HEK293 (cell line): ENCODE data around the gene INF2.
"Not testable (repeated sequence)": the region's sequence is repeated elsewhere in the genome, so short reads cannot be mapped to it uniquely, and the experiment has no call there.

Experiments
- CTCF ChIA-PET: fragments of 350-600 bp; formaldehyde crosslinking; extraction: SDS; loops from one replicate; lab custom pipeline; 2021; ENCODE audit warnings: antibody characterized with exemption; lab: Yijun Ruan, JAX
- POLR2A ChIA-PET: fragments of 300-600 bp; formaldehyde crosslinking; extraction: SDS; loops from one replicate; lab custom pipeline; 2020; ENCODE audit warnings: antibody characterized with exemption, inconsistent platforms; lab: Yijun Ruan, JAX
- H3K27ac ChIP-seq: fragments of 200-500 bp; sonication (Bioruptor generic); 2 replicates; pipeline ENCODE4 v1.5.1; 2014; ENCODE audit warnings: low read depth, low read length, control low read depth, inconsistent platforms; ENCODE audit errors: extremely low read depth
- H3K36me3 ChIP-seq, 2 experiments: fragments of 200-500 bp in 1 of 2; sonication (Bioruptor generic) in 1 of 2; 1 replicate in 1 of 2; 2 replicates in 1 of 2; pipeline ENCODE4 v1.5.1; 2014 to 2017; ENCODE audit warnings: inconsistent platforms in 2 of 2, low read length in 2 of 2; ENCODE audit not compliant: control insufficient read depth in 2 of 2, insufficient read depth in 1 of 2
- H3K4me1 ChIP-seq: fragments of 200-500 bp; sonication (Bioruptor generic); 2 replicates; pipeline ENCODE4 v1.5.1; 2014; ENCODE audit warnings: mild to moderate bottlenecking, low read length, inconsistent platforms; ENCODE audit not compliant: control insufficient read depth, insufficient read depth
- H3K4me3 ChIP-seq: 2 replicates; pipeline ENCODE4 v1.5.1; 2011; ENCODE audit warnings: low read depth, mild to moderate bottlenecking, control low read depth, low read length, moderate library complexity
- H3K9me3 ChIP-seq: fragments of 200-500 bp; sonication (Bioruptor generic); 2 replicates; pipeline ENCODE4 v1.5.1; 2014; ENCODE audit warnings: low read depth, low read length, inconsistent platforms; ENCODE audit not compliant: control insufficient read depth, insufficient read depth
- EGR2 ChIP-seq: fragments of 450-650 bp; formaldehyde crosslinking; IDR thresholded peaks from 2 replicates; pipeline ENCODE4 v1.5.1; 2016; ENCODE audit warnings: low read depth, missing biosample characterization, missing genetic modification characterization
- GFI1B ChIP-seq: fragments of 450-650 bp; formaldehyde crosslinking; IDR thresholded peaks from 2 replicates; pipeline ENCODE4 v1.5.1; 2016; ENCODE audit warnings: missing biosample characterization, missing genetic modification characterization
- GLI2 ChIP-seq: fragments of 450-650 bp; formaldehyde crosslinking; IDR thresholded peaks from 2 replicates; pipeline ENCODE4; 2017; ENCODE audit warnings: missing biosample characterization, missing genetic modification characterization, low read depth, borderline replicate concordance
- MYNN ChIP-seq: fragments of 450-650 bp; formaldehyde crosslinking; IDR thresholded peaks from 2 replicates; pipeline ENCODE4 v1.5.1; 2016; ENCODE audit warnings: missing biosample characterization, missing genetic modification characterization, borderline replicate concordance
- SETDB1 ChIP-seq: IDR thresholded peaks from one replicate; pipeline ENCODE4 v1.6.1; 2017; ENCODE audit warnings: mild to moderate bottlenecking, low read length, moderate library complexity, mixed read lengths; ENCODE audit not compliant: insufficient read length
- ZNF174 ChIP-seq: fragments of 450-650 bp; formaldehyde crosslinking; IDR thresholded peaks from 2 replicates; pipeline ENCODE4 v1.5.0; 2017; ENCODE audit warnings: missing biosample characterization, mild to moderate bottlenecking, missing genetic modification characterization
- ZNF24 ChIP-seq: fragments of 450-650 bp; formaldehyde crosslinking; IDR thresholded peaks from 2 replicates; pipeline ENCODE4 v1.5.1; 2016; ENCODE audit warnings: missing biosample characterization, missing genetic modification characterization
- ZNF311 ChIP-seq: fragments of 450-650 bp; formaldehyde crosslinking; IDR thresholded peaks from 2 replicates; pipeline ENCODE4 v1.5.1; 2017; ENCODE audit warnings: missing biosample characterization, missing genetic modification characterization, borderline replicate concordance
- ZNF391 ChIP-seq: fragments of 450-650 bp; formaldehyde crosslinking; IDR thresholded peaks from 2 replicates; pipeline ENCODE4 v1.5.1; 2016; ENCODE audit warnings: low read depth, missing biosample characterization, missing genetic modification characterization, borderline replicate concordance
- ZNF549 ChIP-seq: fragments of 450-650 bp; IDR thresholded peaks from 2 replicates; pipeline ENCODE4 v1.5.1; 2018; ENCODE audit warnings: missing biosample characterization, missing genetic modification characterization, mild to moderate bottlenecking, inconsistent platforms, moderate library complexity
- ZNF777 ChIP-seq: fragments of 450-650 bp; formaldehyde crosslinking; IDR thresholded peaks from 2 replicates; pipeline ENCODE4 v1.5.1; 2017; ENCODE audit warnings: missing biosample characterization, missing genetic modification characterization, borderline replicate concordance
- TF ChIP-seq, protein P1 (sequence below): fragments of 450-650 bp; formaldehyde crosslinking; IDR thresholded peaks from 2 replicates; pipeline ENCODE4 v1.5.1; 2016; ENCODE audit warnings: missing biosample characterization, missing genetic modification characterization, borderline replicate concordance
- TF ChIP-seq, protein P2 (sequence below): fragments of 450-650 bp; formaldehyde crosslinking; IDR thresholded peaks from 2 replicates; pipeline ENCODE4 v1.5.1; 2016; ENCODE audit warnings: missing biosample characterization, missing genetic modification characterization
- TF ChIP-seq, protein P3 (sequence below): fragments of 450-650 bp; formaldehyde crosslinking; IDR thresholded peaks from 2 replicates; pipeline ENCODE4 v1.5.1; 2017; ENCODE audit warnings: missing biosample characterization, missing genetic modification characterization
- TF ChIP-seq, protein P4 (sequence below): fragments of 450-650 bp; formaldehyde crosslinking; IDR thresholded peaks from 2 replicates; pipeline ENCODE4 v1.5.1; 2017; ENCODE audit warnings: missing biosample characterization, missing genetic modification characterization

Gene INF2

DNA sequence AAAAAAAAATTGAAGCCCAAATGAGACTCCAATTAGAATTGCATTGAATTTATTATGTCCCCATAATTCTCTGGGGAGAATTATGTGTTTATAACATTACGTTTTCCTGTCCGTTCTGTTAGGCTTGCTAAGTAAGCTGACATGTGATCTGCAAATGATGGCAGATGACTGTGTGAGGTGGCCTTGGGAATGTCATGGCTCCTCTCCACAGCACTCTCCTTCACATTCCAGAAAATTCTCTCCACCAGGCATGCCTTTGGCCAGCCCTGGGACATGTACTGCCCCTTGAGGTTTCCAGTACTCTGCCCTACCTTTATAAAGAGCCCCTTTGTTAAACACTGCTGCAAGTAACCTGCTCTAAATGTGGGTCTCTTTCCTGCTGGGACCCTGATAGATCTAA, 28.3 kb upstream of the INF2 start:
- no peak overlapping the region for H3K27ac ChIP-seq
- TF ChIP-seq ZNF174 (tag by site-specific recombination) (no peak), ZNF24 (tag by site-specific recombination) (no peak), ZNF549 (tag by site-specific recombination) (no peak), ZNF391 (tag by site-specific recombination) (no peak), GFI1B (no peak), MYNN (tag by site-specific recombination) (no peak)
- TF ChIP-seq, protein P1, sequence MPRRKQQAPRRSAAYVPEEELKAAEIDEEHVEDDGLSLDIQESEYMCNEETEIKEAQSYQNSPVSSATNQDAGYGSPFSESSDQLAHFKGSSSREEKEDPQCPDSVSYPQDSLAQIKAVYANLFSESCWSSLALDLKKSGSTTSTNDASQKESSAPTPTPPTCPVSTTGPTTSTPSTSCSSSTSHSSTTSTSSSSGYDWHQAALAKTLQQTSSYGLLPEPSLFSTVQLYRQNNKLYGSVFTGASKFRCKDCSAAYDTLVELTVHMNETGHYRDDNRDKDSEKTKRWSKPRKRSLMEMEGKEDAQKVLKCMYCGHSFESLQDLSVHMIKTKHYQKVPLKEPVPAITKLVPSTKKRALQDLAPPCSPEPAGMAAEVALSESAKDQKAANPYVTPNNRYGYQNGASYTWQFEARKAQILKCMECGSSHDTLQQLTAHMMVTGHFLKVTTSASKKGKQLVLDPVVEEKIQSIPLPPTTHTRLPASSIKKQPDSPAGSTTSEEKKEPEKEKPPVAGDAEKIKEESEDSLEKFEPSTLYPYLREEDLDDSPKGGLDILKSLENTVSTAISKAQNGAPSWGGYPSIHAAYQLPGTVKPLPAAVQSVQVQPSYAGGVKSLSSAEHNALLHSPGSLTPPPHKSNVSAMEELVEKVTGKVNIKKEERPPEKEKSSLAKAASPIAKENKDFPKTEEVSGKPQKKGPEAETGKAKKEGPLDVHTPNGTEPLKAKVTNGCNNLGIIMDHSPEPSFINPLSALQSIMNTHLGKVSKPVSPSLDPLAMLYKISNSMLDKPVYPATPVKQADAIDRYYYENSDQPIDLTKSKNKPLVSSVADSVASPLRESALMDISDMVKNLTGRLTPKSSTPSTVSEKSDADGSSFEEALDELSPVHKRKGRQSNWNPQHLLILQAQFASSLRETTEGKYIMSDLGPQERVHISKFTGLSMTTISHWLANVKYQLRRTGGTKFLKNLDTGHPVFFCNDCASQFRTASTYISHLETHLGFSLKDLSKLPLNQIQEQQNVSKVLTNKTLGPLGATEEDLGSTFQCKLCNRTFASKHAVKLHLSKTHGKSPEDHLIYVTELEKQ (tag by site-specific recombination), result no peak
- H3K36me3 ChIP-seq, result no peaks in the 10 kb centered on the region
- H3K9me3 ChIP-seq, result no peaks in the 10 kb centered on the region
- CTCF ChIA-PET, result no interaction called here
- H3K4me3 ChIP-seq, result no peak overlapping the region
- POLR2A ChIA-PET, result no interaction called here
- H3K4me1 ChIP-seq, result no peaks in the 10 kb centered on the region

DNA sequence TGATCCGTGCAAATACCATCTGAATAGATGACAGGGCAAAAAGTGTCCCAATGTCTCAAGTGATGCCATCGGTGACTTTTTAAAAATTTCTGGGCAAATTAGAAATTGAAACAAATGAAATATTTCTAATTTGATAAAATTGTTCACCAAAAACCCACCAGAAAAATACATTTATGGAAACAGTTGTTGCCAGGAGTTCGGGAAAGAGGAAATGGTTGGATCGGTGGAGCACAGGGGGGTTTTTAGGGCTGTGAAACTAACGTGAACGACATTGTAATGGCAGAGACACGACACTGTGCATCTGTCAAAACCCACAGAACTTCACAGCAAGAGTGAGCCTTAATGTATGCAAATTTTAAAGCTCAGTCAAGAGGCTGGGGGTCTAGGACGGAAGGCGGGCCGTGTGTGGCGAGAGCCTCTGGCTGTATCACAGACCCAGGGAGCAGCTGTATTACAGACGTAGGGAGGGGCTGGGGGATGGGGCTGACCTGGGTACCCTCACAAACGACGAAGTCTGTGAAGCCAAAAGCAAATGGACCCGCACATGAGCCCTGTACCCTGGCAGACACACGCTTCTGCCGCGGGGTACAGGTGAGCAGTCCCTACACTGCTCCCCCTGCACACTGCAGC, 27.8 kb upstream of the INF2 start:
- H3K27ac ChIP-seq, H3K4me1 ChIP-seq, CTCF ChIA-PET, H3K4me3 ChIP-seq, POLR2A ChIA-PET, H3K9me3 ChIP-seq, H3K36me3 ChIP-seq: not testable (repeated sequence)

DNA sequence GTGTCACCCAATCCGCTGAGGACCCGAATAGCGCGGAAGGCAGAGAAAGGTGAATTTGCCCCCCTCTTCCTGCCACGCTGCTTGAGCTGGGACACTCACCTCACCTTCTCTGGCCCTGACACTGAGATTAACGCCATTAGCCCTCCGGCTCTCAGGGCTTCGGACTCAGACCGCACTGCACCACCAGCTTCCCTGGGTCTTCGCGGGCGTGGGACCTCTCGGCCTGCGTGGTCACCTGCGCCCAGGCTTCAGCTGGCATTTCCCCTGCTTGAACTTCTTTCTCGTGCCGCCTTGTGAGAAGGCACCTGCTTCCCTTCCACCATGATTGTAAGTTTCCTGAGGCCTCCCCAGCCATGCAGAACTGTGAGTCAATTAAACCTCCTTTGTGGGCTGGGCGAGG, 26.9 kb upstream of the INF2 start:
- H3K27ac ChIP-seq, POLR2A ChIA-PET, H3K4me3 ChIP-seq, H3K4me1 ChIP-seq, CTCF ChIA-PET, H3K36me3 ChIP-seq, H3K9me3 ChIP-seq: not testable (repeated sequence)

DNA sequence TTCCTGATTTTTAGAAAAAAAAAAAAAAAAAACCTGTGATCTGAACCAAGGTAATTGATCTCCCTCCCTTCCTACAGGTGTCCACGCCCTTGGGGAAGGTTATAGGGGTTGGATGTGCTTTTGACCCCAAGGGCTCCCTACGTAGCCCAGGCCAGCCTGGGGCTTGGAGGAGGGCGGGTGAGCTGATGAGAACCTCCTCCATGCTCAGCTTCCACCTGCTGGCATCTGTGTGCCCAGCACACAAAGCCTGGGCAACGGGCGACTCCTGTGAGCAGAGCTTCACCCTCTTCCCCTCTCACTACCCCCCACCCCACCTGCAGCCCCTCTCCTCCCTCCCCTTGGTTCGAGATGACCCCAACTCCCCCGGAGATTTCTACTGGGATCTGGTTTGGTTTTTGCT, 25.3 kb upstream of the INF2 start:
- Histone ChIP-seq H3K4me1 (no peaks in the 10 kb centered on the region), H3K27ac (no peak overlapping the region)

More for the DNA sequence above, 25.3 kb upstream of the INF2 start:
- H3K9me3 ChIP-seq, result no peaks in the 10 kb centered on the region
- POLR2A ChIA-PET, result no interaction called here
- TF ChIP-seq, protein P2, sequence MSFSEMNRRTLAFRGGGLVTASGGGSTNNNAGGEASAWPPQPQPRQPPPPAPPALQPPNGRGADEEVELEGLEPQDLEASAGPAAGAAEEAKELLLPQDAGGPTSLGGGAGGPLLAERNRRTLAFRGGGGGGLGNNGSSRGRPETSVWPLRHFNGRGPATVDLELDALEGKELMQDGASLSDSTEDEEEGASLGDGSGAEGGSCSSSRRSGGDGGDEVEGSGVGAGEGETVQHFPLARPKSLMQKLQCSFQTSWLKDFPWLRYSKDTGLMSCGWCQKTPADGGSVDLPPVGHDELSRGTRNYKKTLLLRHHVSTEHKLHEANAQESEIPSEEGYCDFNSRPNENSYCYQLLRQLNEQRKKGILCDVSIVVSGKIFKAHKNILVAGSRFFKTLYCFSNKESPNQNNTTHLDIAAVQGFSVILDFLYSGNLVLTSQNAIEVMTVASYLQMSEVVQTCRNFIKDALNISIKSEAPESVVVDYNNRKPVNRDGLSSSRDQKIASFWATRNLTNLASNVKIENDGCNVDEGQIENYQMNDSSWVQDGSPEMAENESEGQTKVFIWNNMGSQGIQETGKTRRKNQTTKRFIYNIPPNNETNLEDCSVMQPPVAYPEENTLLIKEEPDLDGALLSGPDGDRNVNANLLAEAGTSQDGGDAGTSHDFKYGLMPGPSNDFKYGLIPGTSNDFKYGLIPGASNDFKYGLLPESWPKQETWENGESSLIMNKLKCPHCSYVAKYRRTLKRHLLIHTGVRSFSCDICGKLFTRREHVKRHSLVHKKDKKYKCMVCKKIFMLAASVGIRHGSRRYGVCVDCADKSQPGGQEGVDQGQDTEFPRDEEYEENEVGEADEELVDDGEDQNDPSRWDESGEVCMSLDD (tag by site-specific recombination), result no peak
- TF ChIP-seq, protein P3, sequence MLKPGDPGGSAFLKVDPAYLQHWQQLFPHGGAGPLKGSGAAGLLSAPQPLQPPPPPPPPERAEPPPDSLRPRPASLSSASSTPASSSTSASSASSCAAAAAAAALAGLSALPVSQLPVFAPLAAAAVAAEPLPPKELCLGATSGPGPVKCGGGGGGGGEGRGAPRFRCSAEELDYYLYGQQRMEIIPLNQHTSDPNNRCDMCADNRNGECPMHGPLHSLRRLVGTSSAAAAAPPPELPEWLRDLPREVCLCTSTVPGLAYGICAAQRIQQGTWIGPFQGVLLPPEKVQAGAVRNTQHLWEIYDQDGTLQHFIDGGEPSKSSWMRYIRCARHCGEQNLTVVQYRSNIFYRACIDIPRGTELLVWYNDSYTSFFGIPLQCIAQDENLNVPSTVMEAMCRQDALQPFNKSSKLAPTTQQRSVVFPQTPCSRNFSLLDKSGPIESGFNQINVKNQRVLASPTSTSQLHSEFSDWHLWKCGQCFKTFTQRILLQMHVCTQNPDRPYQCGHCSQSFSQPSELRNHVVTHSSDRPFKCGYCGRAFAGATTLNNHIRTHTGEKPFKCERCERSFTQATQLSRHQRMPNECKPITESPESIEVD (tag by site-specific recombination), result no peak
- TF ChIP-seq ZNF311 (no peak), GLI2 (tag by site-specific recombination) (no peak), ZNF777 (no peak), SETDB1 (no peak), EGR2 (tag by site-specific recombination) (no peak)
- TF ChIP-seq, protein P4, sequence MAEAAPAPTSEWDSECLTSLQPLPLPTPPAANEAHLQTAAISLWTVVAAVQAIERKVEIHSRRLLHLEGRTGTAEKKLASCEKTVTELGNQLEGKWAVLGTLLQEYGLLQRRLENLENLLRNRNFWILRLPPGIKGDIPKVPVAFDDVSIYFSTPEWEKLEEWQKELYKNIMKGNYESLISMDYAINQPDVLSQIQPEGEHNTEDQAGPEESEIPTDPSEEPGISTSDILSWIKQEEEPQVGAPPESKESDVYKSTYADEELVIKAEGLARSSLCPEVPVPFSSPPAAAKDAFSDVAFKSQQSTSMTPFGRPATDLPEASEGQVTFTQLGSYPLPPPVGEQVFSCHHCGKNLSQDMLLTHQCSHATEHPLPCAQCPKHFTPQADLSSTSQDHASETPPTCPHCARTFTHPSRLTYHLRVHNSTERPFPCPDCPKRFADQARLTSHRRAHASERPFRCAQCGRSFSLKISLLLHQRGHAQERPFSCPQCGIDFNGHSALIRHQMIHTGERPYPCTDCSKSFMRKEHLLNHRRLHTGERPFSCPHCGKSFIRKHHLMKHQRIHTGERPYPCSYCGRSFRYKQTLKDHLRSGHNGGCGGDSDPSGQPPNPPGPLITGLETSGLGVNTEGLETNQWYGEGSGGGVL, result no peak
- TF ChIP-seq, all 188 proteins: peak for 0
- CTCF ChIA-PET, result interaction anchor here (1.5 kb wide), 1 partner anchor 24 kb away, joined by 5 read pairs; no protein-coding TSS in a partner anchor
- no peaks in the 10 kb centered on the region for H3K36me3 ChIP-seq
- no peak overlapping the region for H3K4me3 ChIP-seq
